Astrocyte (in vitro differentiated cells and primary cell): ENCODE data around the gene HRAS. TPM values are rescaled to one million over a fixed set of nuclear protein-coding genes. Genes with fewer than 3 reads are reported as not detected.
A peak's percentile ranks its signal among the peaks of the same experiment; 100 is the strongest.

ENCODE experiments used
- DNase-seq: peaks from one replicate; pipeline ENCODE4 v3.0.0-alpha.2; 2010; ENCODE audit warnings: low read depth
- FAIRE-seq: peaks from 2 replicates; lab custom pipeline; 2011; peaks lifted over from hg19 to GRCh38; lab: Jason Lieb, UNC
- H2AFZ ChIP-seq: 2 replicates; pipeline ENCODE4 v1.6.0; 2012; ENCODE audit warnings: low read depth, low read length, inconsistent platforms
- H3K27ac ChIP-seq: 2 replicates; pipeline ENCODE4 v1.5.1; 2011; ENCODE audit warnings: low read depth, low read length, inconsistent platforms
- H3K27me3 ChIP-seq: 2 replicates; pipeline ENCODE4 v1.6.0; 2011; ENCODE audit warnings: low read length, inconsistent platforms; ENCODE audit not compliant: insufficient read depth
- H3K36me3 ChIP-seq: 2 replicates; pipeline ENCODE4 v1.5.1; 2011; ENCODE audit warnings: low read length, inconsistent platforms; ENCODE audit not compliant: insufficient read depth
- H3K4me1 ChIP-seq: 2 replicates; pipeline ENCODE4 v1.5.1; 2011; ENCODE audit warnings: low read length, inconsistent platforms; ENCODE audit not compliant: insufficient read depth
- H3K4me2 ChIP-seq: 2 replicates; pipeline ENCODE4 v1.6.0; 2012; ENCODE audit warnings: low read length, inconsistent platforms
- H3K4me3 ChIP-seq: 2 replicates; pipeline ENCODE4 v1.5.1; 2011; ENCODE audit warnings: low read depth, mild to moderate bottlenecking, low read length, inconsistent platforms; ENCODE audit not compliant: insufficient read depth
- H3K79me2 ChIP-seq: 2 replicates; pipeline ENCODE4 v1.6.0; 2012; ENCODE audit warnings: mild to moderate bottlenecking, low read length, inconsistent platforms; ENCODE audit not compliant: insufficient read depth
- H3K9ac ChIP-seq: 2 replicates; pipeline ENCODE4 v1.6.0; 2012; ENCODE audit warnings: mild to moderate bottlenecking, low read length, inconsistent platforms
- H3K9me3 ChIP-seq: 2 replicates; pipeline ENCODE4 v1.5.1; 2012; ENCODE audit warnings: low read depth, mild to moderate bottlenecking, low read length, inconsistent platforms; ENCODE audit not compliant: insufficient read depth
- H4K20me1 ChIP-seq: 2 replicates; pipeline ENCODE4 v1.6.0; 2012; ENCODE audit warnings: low read length, inconsistent platforms; ENCODE audit not compliant: insufficient read depth
- H3K27ac Mint-ChIP-seq: one replicate; pipeline ENCODE4 v1.8.0; 2021; ENCODE audit warnings: mild to moderate bottlenecking, mixed read lengths; ENCODE audit not compliant: unreplicated experiment
- H3K27me3 Mint-ChIP-seq: one replicate; pipeline ENCODE4 v1.8.0; 2021; ENCODE audit warnings: low read depth, mixed read lengths; ENCODE audit not compliant: unreplicated experiment
- H3K36me3 Mint-ChIP-seq: one replicate; pipeline ENCODE4 v1.8.0; 2021; ENCODE audit warnings: low read depth, mixed read lengths; ENCODE audit not compliant: unreplicated experiment
- H3K4me1 Mint-ChIP-seq: one replicate; pipeline ENCODE4 v1.8.0; 2021; ENCODE audit warnings: low read depth, mixed read lengths; ENCODE audit not compliant: unreplicated experiment
- H3K4me3 Mint-ChIP-seq: one replicate; pipeline ENCODE4 v1.8.0; 2021; ENCODE audit warnings: mild to moderate bottlenecking, moderate library complexity, mixed read lengths; ENCODE audit not compliant: unreplicated experiment
- H3K9me3 Mint-ChIP-seq: one replicate; pipeline ENCODE4 v1.8.0; 2021; ENCODE audit warnings: mild to moderate bottlenecking, mixed read lengths; ENCODE audit not compliant: unreplicated experiment
- CTCF ChIP-seq: IDR thresholded peaks from 2 replicates; pipeline ENCODE4 v1.5.1; 2011; ENCODE audit warnings: low read depth, mild to moderate bottlenecking, inconsistent platforms, low read length, moderate library complexity; ENCODE audit not compliant: insufficient read depth
- EZH2 ChIP-seq: IDR thresholded peaks from 2 replicates; pipeline ENCODE4 v1.6.1; 2012; ENCODE audit warnings: mild to moderate bottlenecking, low read length, inconsistent platforms; ENCODE audit not compliant: insufficient read depth
- total RNA-seq: library from RNA; stranded (reverse); gene quantifications from 2 replicates; pipeline ENCODE4 v1.2.1, GENCODE V29; 2021

Gene HRAS
- total RNA-seq, 1 donor from 2014 or later, result 84.2 TPM

GRCh38 chr11:504994-505344, 30.4 kb downstream of the HRAS start:
- DNase-seq (no peak), FAIRE-seq (no peak)
- H3K79me2 ChIP-seq, result peaks cover 70% of the 10 kb centered on the region
- H4K20me1 ChIP-seq, result peaks cover 24% of the 10 kb centered on the region
- H3K4me1 ChIP-seq, result peaks cover 32% of the 10 kb centered on the region
- H3K27ac ChIP-seq, result no peak overlapping the region
- H2AFZ ChIP-seq, result no peak overlapping the region
- Mint-ChIP-seq H3K9me3 (no peaks in the 10 kb centered on the region), H3K36me3 (peaks cover 7% of the 10 kb centered on the region), H3K27ac (peak overlapping the region; percentile 100), H3K27me3 (no peaks in the 10 kb centered on the region), H3K4me1 (peaks cover 12% of the 10 kb centered on the region), H3K4me3 (peak overlapping the region; percentile 98)
- peak overlapping the region; percentile 75 for H3K9ac ChIP-seq
- H3K27me3 ChIP-seq, result no peaks in the 10 kb centered on the region
- peak overlapping the region; percentile 95 for H3K4me2 ChIP-seq
- H3K9me3 ChIP-seq, result no peaks in the 10 kb centered on the region
- peaks cover 5% of the 10 kb centered on the region for H3K36me3 ChIP-seq
- H3K4me3 ChIP-seq, result peak overlapping the region; percentile 89
- no peak for TF ChIP-seq CTCF
- no peak for TF ChIP-seq EZH2

- TF ChIP-seq CTCF, result no peak
- no peak for TF ChIP-seq EZH2
- no peaks in the 10 kb centered on the region for H3K27me3 ChIP-seq
- peaks cover 9% of the 10 kb centered on the region for H3K36me3 Mint-ChIP-seq
- H3K4me1 Mint-ChIP-seq, result peaks cover 12% of the 10 kb centered on the region
- peak overlapping the region; percentile 98 for H3K4me3 Mint-ChIP-seq
- peaks cover 67% of the 10 kb centered on the region for H3K79me2 ChIP-seq
- H3K27me3 Mint-ChIP-seq, result no peaks in the 10 kb centered on the region
- peak overlapping the region; percentile 35 for H2AFZ ChIP-seq
- peak overlapping the region; percentile 60 for H3K27ac ChIP-seq
- H3K9me3 Mint-ChIP-seq, result no peaks in the 10 kb centered on the region
- H4K20me1 ChIP-seq, result peaks cover 24% of the 10 kb centered on the region
- no peak for FAIRE-seq
- peak overlapping the region; percentile 95 for H3K4me2 ChIP-seq
- peak overlapping the region; percentile 75 for H3K9ac ChIP-seq
- peaks cover 32% of the 10 kb centered on the region for H3K4me1 ChIP-seq
- H3K4me3 ChIP-seq, result peak overlapping the region; percentile 51
- DNase-seq, result peak; percentile 17
- H3K9me3 ChIP-seq, result no peaks in the 10 kb centered on the region
- H3K36me3 ChIP-seq, result peaks cover 5% of the 10 kb centered on the region
- peak overlapping the region; percentile 100 for H3K27ac Mint-ChIP-seq
Measured at GRCh38 chr11:504053-504993, 31.1 kb downstream of the HRAS start.
